A673 (cell line): ENCODE measurements around the gene EPHX1.

Experiments
- EZH2 ChIP-seq: fragments of 200-600 bp; sonication (generic); IDR thresholded peaks from 2 replicates; pipeline ENCODE4 v1.6.1; 2017; ENCODE audit warnings: borderline replicate concordance, low read depth, mild to moderate bottlenecking, mixed read lengths, antibody characterized with exemption, low read length; ENCODE audit not compliant: poor library complexity, severe bottlenecking
- TF ChIP-seq, protein P1 (sequence below): fragments of 300-800, 200-600 bp; sonication (generic); conservative IDR thresholded peaks from 2 replicates; pipeline ENCODE4 v1.5.1; 2017; ENCODE audit warnings: low read depth, mild to moderate bottlenecking, antibody characterized with exemption, low read length, moderate library complexity, mixed read lengths

DNA sequence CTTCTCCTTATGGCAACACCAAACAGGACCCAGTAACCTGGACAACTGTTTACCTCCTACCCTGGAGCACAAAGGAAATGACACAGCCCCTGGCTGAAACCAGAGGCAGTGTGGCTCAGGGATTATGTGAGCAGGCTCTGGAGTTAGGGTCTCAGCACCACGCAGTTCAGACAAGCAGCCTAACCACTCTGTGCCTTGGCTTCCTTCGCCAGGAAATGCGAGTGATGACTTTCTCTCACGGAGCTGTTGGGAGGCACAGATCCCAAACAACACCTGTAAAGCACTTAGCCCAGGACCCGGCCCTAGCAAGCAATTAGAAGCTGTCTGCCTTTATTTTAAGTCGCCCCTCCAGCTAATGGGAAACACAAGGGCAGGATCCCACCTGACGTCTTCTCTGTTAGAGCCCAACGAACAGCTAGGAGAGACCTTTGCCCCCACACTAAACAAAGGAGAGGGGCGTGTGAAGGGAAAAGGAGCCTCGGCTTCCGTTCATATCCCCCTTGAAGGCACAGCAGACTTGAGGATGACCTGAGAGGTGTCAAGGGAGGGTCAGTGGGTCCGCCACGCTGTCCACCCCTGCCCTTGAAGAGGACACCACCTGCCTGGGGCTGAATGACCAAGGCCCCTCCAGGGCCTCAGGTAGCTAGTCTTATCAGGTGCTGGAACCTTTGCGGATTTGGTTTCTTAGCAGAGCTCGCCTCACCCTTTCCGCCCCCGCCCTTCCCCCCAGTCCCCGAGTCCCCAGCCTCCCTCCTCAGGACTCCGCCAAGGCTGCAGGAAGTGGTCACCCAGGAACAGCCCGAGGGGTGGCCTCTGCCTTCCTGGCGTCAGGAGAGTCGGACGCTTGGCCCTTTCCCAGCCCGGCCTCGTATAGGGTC lies 71.4 kb downstream of the EPHX1 start:
- TF ChIP-seq, protein P1, sequence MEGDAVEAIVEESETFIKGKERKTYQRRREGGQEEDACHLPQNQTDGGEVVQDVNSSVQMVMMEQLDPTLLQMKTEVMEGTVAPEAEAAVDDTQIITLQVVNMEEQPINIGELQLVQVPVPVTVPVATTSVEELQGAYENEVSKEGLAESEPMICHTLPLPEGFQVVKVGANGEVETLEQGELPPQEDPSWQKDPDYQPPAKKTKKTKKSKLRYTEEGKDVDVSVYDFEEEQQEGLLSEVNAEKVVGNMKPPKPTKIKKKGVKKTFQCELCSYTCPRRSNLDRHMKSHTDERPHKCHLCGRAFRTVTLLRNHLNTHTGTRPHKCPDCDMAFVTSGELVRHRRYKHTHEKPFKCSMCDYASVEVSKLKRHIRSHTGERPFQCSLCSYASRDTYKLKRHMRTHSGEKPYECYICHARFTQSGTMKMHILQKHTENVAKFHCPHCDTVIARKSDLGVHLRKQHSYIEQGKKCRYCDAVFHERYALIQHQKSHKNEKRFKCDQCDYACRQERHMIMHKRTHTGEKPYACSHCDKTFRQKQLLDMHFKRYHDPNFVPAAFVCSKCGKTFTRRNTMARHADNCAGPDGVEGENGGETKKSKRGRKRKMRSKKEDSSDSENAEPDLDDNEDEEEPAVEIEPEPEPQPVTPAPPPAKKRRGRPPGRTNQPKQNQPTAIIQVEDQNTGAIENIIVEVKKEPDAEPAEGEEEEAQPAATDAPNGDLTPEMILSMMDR, result no peak
- no peak for TF ChIP-seq EZH2
